Keratinocyte (primary cell): ENCODE measurements around the gene GNLY. TPM values are rescaled to one million over a fixed set of nuclear protein-coding genes. Genes with fewer than 3 reads are reported as not detected.

ENCODE experiments used
- DNase-seq: peaks from one replicate; pipeline ENCODE4 v3.0.0-alpha.2; 2011; ENCODE audit warnings: low read depth, missing footprints, low spot score
- FAIRE-seq: peaks from 2 replicates; lab custom pipeline; 2011; peaks lifted over from hg19 to GRCh38; lab: Jason Lieb, UNC
- H2AFZ ChIP-seq: 2 replicates; pipeline ENCODE4 v1.6.0; 2012; ENCODE audit warnings: low read length, control low read depth, inconsistent platforms; ENCODE audit not compliant: control insufficient read depth
- H3K27ac ChIP-seq: 2 replicates; pipeline ENCODE4 v1.5.1; 2011; ENCODE audit warnings: low read length; ENCODE audit not compliant: control insufficient read depth, insufficient read depth
- H3K27me3 ChIP-seq: 3 replicates; pipeline ENCODE4 v1.6.0; 2011; ENCODE audit warnings: low read length; ENCODE audit not compliant: control insufficient read depth, insufficient read depth; ENCODE audit errors: extremely low read depth
- H3K36me3 ChIP-seq, 2 experiments: 2 replicates in 1 of 2; 3 replicates in 1 of 2; pipeline ENCODE4 v1.5.1; 2011; ENCODE audit warnings: low read length in 2 of 2, mild to moderate bottlenecking in 1 of 2; ENCODE audit not compliant: control insufficient read depth in 2 of 2, insufficient read depth in 2 of 2; ENCODE audit errors: extremely low read depth in 1 of 2
- H3K4me1 ChIP-seq: 3 replicates; pipeline ENCODE4 v1.5.1; 2011; ENCODE audit warnings: low read length; ENCODE audit not compliant: control insufficient read depth, insufficient read depth; ENCODE audit errors: extremely low read depth
- H3K4me2 ChIP-seq: 3 replicates; pipeline ENCODE4 v1.6.0; 2011; ENCODE audit warnings: low read depth, low read length; ENCODE audit not compliant: control insufficient read depth, insufficient read depth; ENCODE audit errors: extremely low read depth
- H3K4me3 ChIP-seq, 3 experiments: fragments of 200-600 bp in 1 of 3; sonication (generic) in 1 of 3; 2 replicates in 2 of 3; 3 replicates in 1 of 3; pipeline ENCODE4 v1.5.1; 2011 to 2016; ENCODE audit warnings: low read length in 3 of 3, mild to moderate bottlenecking in 3 of 3, control low read depth in 2 of 3, inconsistent platforms in 1 of 3, low read depth in 1 of 3, mixed read lengths in 1 of 3, mixed run types in 1 of 3, moderate library complexity in 1 of 3; ENCODE audit not compliant: control insufficient read depth in 2 of 3, insufficient read depth in 2 of 3; ENCODE audit errors: extremely low read depth in 1 of 3
- H3K79me2 ChIP-seq: 2 replicates; pipeline ENCODE4 v1.6.0; 2012; ENCODE audit warnings: low read length; ENCODE audit not compliant: control insufficient read depth, insufficient read depth
- H3K9ac ChIP-seq: 3 replicates; pipeline ENCODE4 v1.6.0; 2011; ENCODE audit warnings: low read length; ENCODE audit not compliant: control insufficient read depth, insufficient read depth; ENCODE audit errors: extremely low read depth
- H3K9me1 ChIP-seq: 3 replicates; pipeline ENCODE4 v1.6.0; 2011; ENCODE audit warnings: low read length; ENCODE audit not compliant: control insufficient read depth, insufficient read depth; ENCODE audit errors: extremely low read depth
- H3K9me3 ChIP-seq: 2 replicates; pipeline ENCODE4 v1.5.1; 2012; ENCODE audit warnings: low read depth, low read length; ENCODE audit not compliant: control insufficient read depth
- H4K20me1 ChIP-seq: 3 replicates; pipeline ENCODE4 v1.6.0; 2011; ENCODE audit warnings: low read length; ENCODE audit not compliant: control insufficient read depth, insufficient read depth; ENCODE audit errors: extremely low read depth
- CTCF ChIP-seq, 3 experiments: IDR thresholded peaks in 1 of 3; conservative IDR thresholded peaks in 1 of 3; optimal IDR thresholded peaks in 1 of 3; 2 replicates in 2 of 3; 3 replicates in 1 of 3; pipeline versions ENCODE3 to v1.5.1; 2011; ENCODE audit warnings: low read length in 3 of 3, mild to moderate bottlenecking in 3 of 3, moderate library complexity in 2 of 3, control low read depth in 1 of 3, inconsistent platforms in 1 of 3; ENCODE audit not compliant: insufficient read depth in 2 of 3; ENCODE audit errors: extremely low read depth in 1 of 3
- EZH2 ChIP-seq: IDR thresholded peaks from one replicate; pipeline ENCODE4 v1.6.1; 2012; ENCODE audit warnings: inconsistent platforms, mild to moderate bottlenecking, low read length, moderate library complexity
- dilution Hi-C: fragments of 300-500 bp; cut with MboI; formaldehyde crosslinking; loops from one replicate; pipeline ENCODE4 v1.7.0; 2020; ENCODE audit warnings: low sequenced_read_pairs; ENCODE audit not compliant: extremely low pct_ligation_motif_present
- polyA plus RNA-seq, 5 experiments: library from polyadenylated mRNA; depleted of rRNA in 3 of 5; stranded (reverse) in 3 of 5; stranded (forward) in 1 of 5; unstranded in 1 of 5; fragments of >200 nt; gene quantifications; 1 replicate in 1 of 5; 2 replicates in 3 of 5; 3 replicates in 1 of 5; pipeline versions ENCODE4 v1.2.1 to v1.2.3, GENCODE V29; 2011 to 2012; ENCODE audit warnings: missing spikeins in 2 of 5, low read depth in 1 of 5, low replicate concordance in 1 of 5

The GNLY gene
- polyA plus RNA-seq, 1 donor (not counting 4 experiments of a cell fraction or from before 2014, with no cell fraction given) = not detected

GRCh38 chr2:85703329-85703728 lies 9.2 kb downstream of the GNLY start:
- no peaks in the 10 kb centered on the region for H4K20me1 ChIP-seq
- H3K9ac ChIP-seq = no peak overlapping the region
- no peak overlapping the region for H2AFZ ChIP-seq
- peaks cover 28% of the 10 kb centered on the region for H3K4me1 ChIP-seq
- no peaks in the 10 kb centered on the region for H3K9me1 ChIP-seq
- no peak for DNase-seq
- H3K9me3 ChIP-seq = no peaks in the 10 kb centered on the region
- dilution Hi-C loops = loop anchor here (25.0 kb wide), 1 partner anchor 109 kb away; no protein-coding TSS in a partner anchor
- no peaks in the 10 kb centered on the region for H3K36me3 ChIP-seq
- H3K79me2 ChIP-seq = no peaks in the 10 kb centered on the region
- no peak overlapping the region for H3K4me3 ChIP-seq
- FAIRE-seq = no peak
- peaks cover 3% of the 10 kb centered on the region for H3K27me3 ChIP-seq
- H3K27ac ChIP-seq = no peak overlapping the region
- no peak overlapping the region for H3K4me2 ChIP-seq
- TF ChIP-seq CTCF (optimal IDR thresholded peaks at IDR 0.05 in 1 of 3, IDR thresholded peaks at IDR 0.05 in 1 of 3, conservative IDR thresholded peaks at IDR 0.05 in 1 of 3; ENCODE audit: extremely low read depth in 1 of 3, insufficient read depth in 2 of 3, low read length in 3 of 3) (no peak), EZH2 (no peak)

GRCh38 chr2:85704038-85704437 lies 9.9 kb downstream of the GNLY start:
- no peaks in the 10 kb centered on the region for H3K36me3 ChIP-seq
- TF ChIP-seq CTCF (optimal IDR thresholded peaks at IDR 0.05 in 1 of 3, IDR thresholded peaks at IDR 0.05 in 1 of 3, conservative IDR thresholded peaks at IDR 0.05 in 1 of 3; ENCODE audit: extremely low read depth in 1 of 3, insufficient read depth in 2 of 3, low read length in 3 of 3) (no peak), EZH2 (no peak)
- no peaks in the 10 kb centered on the region for H3K79me2 ChIP-seq
- no peak overlapping the region for H2AFZ ChIP-seq
- dilution Hi-C loops = loop anchor here (25.0 kb wide), 1 partner anchor 108 kb away; no protein-coding TSS in a partner anchor
- no peaks in the 10 kb centered on the region for H3K9me1 ChIP-seq
- no peak overlapping the region for H3K9ac ChIP-seq
- peaks cover 28% of the 10 kb centered on the region for H3K4me1 ChIP-seq
- H4K20me1 ChIP-seq = no peaks in the 10 kb centered on the region
- H3K4me2 ChIP-seq = no peak overlapping the region
- H3K27ac ChIP-seq = no peak overlapping the region
- no peak overlapping the region for H3K4me3 ChIP-seq
- H3K9me3 ChIP-seq = no peaks in the 10 kb centered on the region
- DNase-seq = no peak
- no peaks in the 10 kb centered on the region for H3K27me3 ChIP-seq
- no peak for FAIRE-seq
